Tibial nerve (tissue), 4 donors: ENCODE results near the gene GABRQ. TPM values are rescaled to one million over a fixed set of nuclear protein-coding genes. Genes with fewer than 3 reads are reported as not detected.

Experiments used
- DNase-seq, 2 donors: peaks; one replicate each; pipeline ENCODE4 v3.0.0-alpha.2; 2019; ENCODE audit warnings: low spot score in 2 of 2
- H3K27ac ChIP-seq, 4 donors: fragments of 200-600 bp; sonication (generic) in 3 of 4; one replicate each; pipeline ENCODE4 v1.5.1; 2017 to 2019; ENCODE audit warnings: mild to moderate bottlenecking in 1 of 4
- H3K27me3 ChIP-seq, 2 donors: fragments of 200-600 bp; sonication (generic) in 1 of 2; one replicate each; pipeline versions ENCODE4 v1.5.1 to v1.6.0; 2017 to 2019
- H3K36me3 ChIP-seq, 3 donors: fragments of 200-600 bp; sonication (generic); one replicate each; pipeline ENCODE4 v1.5.1; 2018 to 2019
- H3K4me1 ChIP-seq, 4 donors: fragments of 200-600 bp; sonication (generic) in 3 of 4; one replicate each; pipeline ENCODE4 v1.5.1; 2017 to 2019
- H3K4me3 ChIP-seq, 4 donors: fragments of 200-600 bp; sonication (generic) in 3 of 4; one replicate each; pipeline ENCODE4 v1.5.1; 2017 to 2019; ENCODE audit warnings: mild to moderate bottlenecking in 1 of 4, moderate library complexity in 1 of 4
- H3K9me3 ChIP-seq, 4 donors: fragments of 200-600 bp; sonication (generic) in 3 of 4; one replicate each; pipeline ENCODE4 v1.5.1; 2017 to 2019
- EP300 ChIP-seq, 2 donors: sonication (generic); formaldehyde crosslinking; IDR thresholded peaks; one replicate each; pipeline ENCODE4 v1.6.1; 2017; ENCODE audit warnings: antibody characterized with exemption in 2 of 2, mild to moderate bottlenecking in 1 of 2
- POLR2A ChIP-seq, 2 donors: fragments of 450-650 bp; IDR thresholded peaks; one replicate each; pipeline ENCODE4 v1.6.1; 2017; ENCODE audit warnings: antibody characterized with exemption in 2 of 2, mild to moderate bottlenecking in 2 of 2, moderate library complexity in 2 of 2
- WGBS, 2 donors: methylation state at CpG; one replicate each; pipeline ENCODE4 v1.1.5; 2018; 5-methylcytosine and 5-hydroxymethylcytosine counted together
- total RNA-seq, 4 donors: library from RNA; depleted of rRNA; stranded (reverse); fragments of >200 nt; gene quantifications; one replicate each; pipeline ENCODE4 v1.1.0, GENCODE V29; 2016
- TF ChIP-seq, protein P1 (sequence below), 5 experiments: fragments of 200-600 bp in 3 of 5; fragments of 450-650 bp in 2 of 5; sonication (generic) in 3 of 5; IDR thresholded peaks; one replicate each; pipeline ENCODE4 v1.5.1; 2016 to 2019; ENCODE audit warnings: antibody characterized with exemption in 5 of 5, mild to moderate bottlenecking in 3 of 5, moderate library complexity in 2 of 5

Gene GABRQ
- 1 to 10 TPM in 2 of 4 donors, under 1 TPM in 2; 0.90 to 2.3 (median 1.4) TPM for total RNA-seq

- peak within 1 kb of the TSS in 1 of 4 donors; percentile 40 for H3K4me3 ChIP-seq
- DNase-seq, result no peak
- TF ChIP-seq EP300 (IDR thresholded peaks at IDR 0.05) (no peak), POLR2A (IDR thresholded peaks at IDR 0.05) (peak in 1 of 2 donors; percentile 24)
- TF ChIP-seq, protein P1, sequence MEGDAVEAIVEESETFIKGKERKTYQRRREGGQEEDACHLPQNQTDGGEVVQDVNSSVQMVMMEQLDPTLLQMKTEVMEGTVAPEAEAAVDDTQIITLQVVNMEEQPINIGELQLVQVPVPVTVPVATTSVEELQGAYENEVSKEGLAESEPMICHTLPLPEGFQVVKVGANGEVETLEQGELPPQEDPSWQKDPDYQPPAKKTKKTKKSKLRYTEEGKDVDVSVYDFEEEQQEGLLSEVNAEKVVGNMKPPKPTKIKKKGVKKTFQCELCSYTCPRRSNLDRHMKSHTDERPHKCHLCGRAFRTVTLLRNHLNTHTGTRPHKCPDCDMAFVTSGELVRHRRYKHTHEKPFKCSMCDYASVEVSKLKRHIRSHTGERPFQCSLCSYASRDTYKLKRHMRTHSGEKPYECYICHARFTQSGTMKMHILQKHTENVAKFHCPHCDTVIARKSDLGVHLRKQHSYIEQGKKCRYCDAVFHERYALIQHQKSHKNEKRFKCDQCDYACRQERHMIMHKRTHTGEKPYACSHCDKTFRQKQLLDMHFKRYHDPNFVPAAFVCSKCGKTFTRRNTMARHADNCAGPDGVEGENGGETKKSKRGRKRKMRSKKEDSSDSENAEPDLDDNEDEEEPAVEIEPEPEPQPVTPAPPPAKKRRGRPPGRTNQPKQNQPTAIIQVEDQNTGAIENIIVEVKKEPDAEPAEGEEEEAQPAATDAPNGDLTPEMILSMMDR (IDR thresholded peaks at IDR 0.05), result no peak
- no peak within 1 kb of the TSS for H3K27ac ChIP-seq
- no peaks in the 10 kb centered on the region for H3K36me3 ChIP-seq
- no peaks in the 10 kb centered on the region for H3K9me3 ChIP-seq
- 0 to 45% methylated on average over 2 to 53 of the region's 64 CpGs for WGBS, 2 donors
- H3K4me1 ChIP-seq, result peaks cover 0 to 12% (median 0%) of the 10 kb centered on the region in 4 donors
- peaks cover 0 to 26% of the 10 kb centered on the region in 2 donors for H3K27me3 ChIP-seq
Observed at GRCh38 chrX:152637649-152638442, at the start of gene GABRQ. TSS of gene GABRQ (plus strand) at chrX:152637895. CDS start at chrX:152638203, 308 bp downstream.

GRCh38 chrX:152588206-152588605 is 49.5 kb upstream of the GABRQ start:
- Histone ChIP-seq H3K36me3 (no peaks in the 10 kb centered on the region), H3K4me1 (no peaks in the 10 kb centered on the region), H3K4me3 (no peak overlapping the region), H3K9me3 (no peaks in the 10 kb centered on the region), H3K27me3 (no peaks in the 10 kb centered on the region), H3K27ac (no peak overlapping the region)
- TF ChIP-seq POLR2A (IDR thresholded peaks at IDR 0.05) (no peak), EP300 (IDR thresholded peaks at IDR 0.05) (no peak)
- TF ChIP-seq, protein P1 (IDR thresholded peaks at IDR 0.05), result no peak
- DNase-seq, result no peak

- Histone ChIP-seq H3K4me3 (no peak overlapping the region), H3K9me3 (no peaks in the 10 kb centered on the region), H3K4me1 (no peaks in the 10 kb centered on the region), H3K27ac (no peak overlapping the region), H3K36me3 (no peaks in the 10 kb centered on the region), H3K27me3 (no peaks in the 10 kb centered on the region)
- TF ChIP-seq POLR2A (IDR thresholded peaks at IDR 0.05) (no peak), EP300 (IDR thresholded peaks at IDR 0.05) (no peak)
- TF ChIP-seq, protein P1 (IDR thresholded peaks at IDR 0.05), result no peak
- no peak for DNase-seq
- 41 to 47% methylated on average over 5 of the region's 5 CpGs for WGBS, 2 donors
Observed at GRCh38 chrX:152600853-152601633, 36.7 kb upstream of the GABRQ start.

- TF ChIP-seq EP300 (IDR thresholded peaks at IDR 0.05) (no peak), POLR2A (IDR thresholded peaks at IDR 0.05) (no peak)
- TF ChIP-seq, protein P1 (IDR thresholded peaks at IDR 0.05), result no peak
- Histone ChIP-seq H3K36me3 (no peaks in the 10 kb centered on the region), H3K9me3 (peaks cover 0 to 1% (median 0%) of the 10 kb centered on the region in 4 donors), H3K4me3 (no peak overlapping the region), H3K27me3 (no peaks in the 10 kb centered on the region), H3K27ac (no peak overlapping the region), H3K4me1 (no peaks in the 10 kb centered on the region)
- DNase-seq, result no peak
- 46 to 51% methylated on average over 6 of the region's 6 CpGs for WGBS, 2 donors
Observed at GRCh38 chrX:152601848-152602616, 35.7 kb upstream of the GABRQ start.
